ENCODE results near the gene TSPAN9.

- TF ChIP-seq CTCF (IDR thresholded peaks at IDR 0.05) (no peak), POLR2A (IDR thresholded peaks at IDR 0.05) (no peak), POLR2AphosphoS5 (IDR thresholded peaks at IDR 0.05) (no peak)
Observed at GRCh38 chr12:3152011-3152511, 74.9 kb downstream of the TSPAN9 start.

Data from suprapubic skin (tissue), 4 donors.